ENCODE results near the gene MEPCE.

- no peak for TF ChIP-seq CTCF (conservative IDR thresholded peaks at IDR 0.05)
- no peak for TF ChIP-seq ZFX (IDR thresholded peaks at IDR 0.05)
Observed at GRCh38 chr7:100400041-100400440, 29.6 kb upstream of the MEPCE start.
